ENCODE data around the gene POC1A. TPM values are rescaled to one million over a fixed set of nuclear protein-coding genes. Genes with fewer than 3 reads are reported as not detected.

The POC1A gene
- total RNA-seq, 1 donor from 2014 or later = 2.4 TPM

- Mint-ChIP-seq H3K9me3 (peaks cover 3% of the 10 kb centered on the region), H3K4me3 (no peak overlapping the region), H3K27ac (no peak overlapping the region), H3K4me1 (no peaks in the 10 kb centered on the region), H3K36me3 (ENCODE audit: low read depth) (peaks cover 2% of the 10 kb centered on the region), H3K27me3 (no peaks in the 10 kb centered on the region)
- CTCF ChIA-PET = no interaction called here
- TF ChIP-seq CTCF (IDR thresholded peaks at IDR 0.05) = no peak
- ATAC-seq (ENCODE audit: low read depth) (no peak), DNase-seq (no peak)
- intact Hi-C loops (cut with micrococcal nuclease) = no loop called here
- POLR2A ChIA-PET = no interaction called here
Measured at GRCh38 chr3:52102934-52103333, 51.3 kb downstream of the POC1A start.

DNA sequence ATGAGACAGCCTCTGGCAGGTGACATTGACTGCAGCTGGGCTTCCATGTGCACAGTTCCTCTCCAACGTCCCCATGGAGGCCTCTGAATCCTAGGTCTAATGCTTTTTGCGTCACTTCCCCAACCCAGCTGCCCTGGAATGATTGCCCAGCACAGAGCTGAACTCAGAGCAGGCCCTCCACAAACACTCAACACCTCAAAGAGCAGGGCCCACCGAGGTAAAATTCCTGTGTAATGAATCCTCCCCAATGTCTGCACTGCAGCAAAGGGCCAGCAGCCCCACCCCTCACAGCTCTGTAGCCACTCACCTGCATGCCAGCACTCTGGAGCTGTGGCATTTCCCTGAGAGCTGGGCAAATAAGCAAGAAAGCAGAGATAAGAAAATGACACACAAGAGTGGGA is 55.2 kb downstream of the POC1A start:
- H3K4me3 Mint-ChIP-seq = no peak overlapping the region
- H3K27me3 Mint-ChIP-seq = no peaks in the 10 kb centered on the region
- intact Hi-C loops (cut with micrococcal nuclease) = no loop called here
- ChIA-PET POLR2A (no interaction called here), CTCF (no interaction called here)
- no peak overlapping the region for H3K27ac Mint-ChIP-seq
- H3K9me3 Mint-ChIP-seq = peaks cover 3% of the 10 kb centered on the region
- no peaks in the 10 kb centered on the region for H3K4me1 Mint-ChIP-seq
- no peak for ATAC-seq (ENCODE audit: low read depth)
- no peak for TF ChIP-seq CTCF (IDR thresholded peaks at IDR 0.05)
- DNase-seq = no peak
- H3K36me3 Mint-ChIP-seq (ENCODE audit: low read depth) = peaks cover 2% of the 10 kb centered on the region

- Mint-ChIP-seq H3K36me3 (ENCODE audit: low read depth) (peaks cover 2% of the 10 kb centered on the region), H3K27ac (no peak overlapping the region), H3K27me3 (no peaks in the 10 kb centered on the region), H3K4me3 (no peak overlapping the region), H3K4me1 (no peaks in the 10 kb centered on the region), H3K9me3 (peaks cover 3% of the 10 kb centered on the region)
- ATAC-seq (ENCODE audit: low read depth) (no peak), DNase-seq (no peak)
- TF ChIP-seq CTCF (IDR thresholded peaks at IDR 0.05) = no peak
- intact Hi-C loops (cut with micrococcal nuclease) = no loop called here
- CTCF ChIA-PET = no interaction called here
- POLR2A ChIA-PET = no interaction called here
Measured at GRCh38 chr3:52097851-52098507, 56.2 kb downstream of the POC1A start.

DNA sequence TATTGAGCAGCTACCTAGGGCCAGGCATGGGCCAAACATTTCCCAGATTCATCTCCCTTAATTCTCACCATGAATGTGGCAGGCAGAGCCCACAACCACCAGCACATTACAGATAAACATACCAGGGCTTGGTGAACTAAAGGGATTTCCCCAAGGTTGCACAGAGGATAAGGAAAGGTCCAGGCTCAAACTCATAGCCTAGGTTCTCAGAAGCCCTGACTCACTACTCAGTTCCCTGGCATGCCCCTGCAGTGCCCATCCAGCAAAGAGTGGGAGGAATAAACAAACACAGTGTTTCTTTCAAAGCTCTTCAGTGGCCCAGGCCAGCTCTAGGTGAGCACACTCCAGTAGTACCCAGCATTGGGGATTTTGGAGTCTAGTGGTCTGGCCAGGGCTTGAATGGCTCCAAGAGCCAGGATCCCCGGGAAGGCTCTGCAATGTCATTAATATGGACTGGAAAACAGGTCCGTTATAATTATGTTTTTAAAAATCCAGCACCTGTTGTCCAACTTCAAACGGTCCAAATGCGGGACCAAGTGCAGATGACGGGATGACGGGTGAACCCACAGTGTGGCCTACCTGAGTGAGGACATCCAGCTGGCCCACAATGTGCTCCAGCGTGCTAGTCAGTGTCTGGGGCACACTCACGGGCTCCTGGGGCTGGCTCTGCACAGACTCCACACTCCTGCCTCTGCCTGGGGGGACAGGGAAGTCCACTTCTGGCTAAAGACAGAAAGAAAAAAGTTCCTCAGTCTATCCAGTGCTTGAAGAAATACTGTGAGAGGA is 58.0 kb downstream of the POC1A start:
- Mint-ChIP-seq H3K4me1 (no peaks in the 10 kb centered on the region), H3K27me3 (no peaks in the 10 kb centered on the region), H3K9me3 (no peaks in the 10 kb centered on the region), H3K36me3 (ENCODE audit: low read depth) (peaks cover 2% of the 10 kb centered on the region), H3K27ac (no peak overlapping the region), H3K4me3 (no peak overlapping the region)
- DNase-seq = no peak
- POLR2A ChIA-PET = no interaction called here
- TF ChIP-seq CTCF (IDR thresholded peaks at IDR 0.05) = no peak
- intact Hi-C loops (cut with micrococcal nuclease) = no loop called here
- CTCF ChIA-PET = no interaction called here
- no peak for ATAC-seq (ENCODE audit: low read depth)

DNA sequence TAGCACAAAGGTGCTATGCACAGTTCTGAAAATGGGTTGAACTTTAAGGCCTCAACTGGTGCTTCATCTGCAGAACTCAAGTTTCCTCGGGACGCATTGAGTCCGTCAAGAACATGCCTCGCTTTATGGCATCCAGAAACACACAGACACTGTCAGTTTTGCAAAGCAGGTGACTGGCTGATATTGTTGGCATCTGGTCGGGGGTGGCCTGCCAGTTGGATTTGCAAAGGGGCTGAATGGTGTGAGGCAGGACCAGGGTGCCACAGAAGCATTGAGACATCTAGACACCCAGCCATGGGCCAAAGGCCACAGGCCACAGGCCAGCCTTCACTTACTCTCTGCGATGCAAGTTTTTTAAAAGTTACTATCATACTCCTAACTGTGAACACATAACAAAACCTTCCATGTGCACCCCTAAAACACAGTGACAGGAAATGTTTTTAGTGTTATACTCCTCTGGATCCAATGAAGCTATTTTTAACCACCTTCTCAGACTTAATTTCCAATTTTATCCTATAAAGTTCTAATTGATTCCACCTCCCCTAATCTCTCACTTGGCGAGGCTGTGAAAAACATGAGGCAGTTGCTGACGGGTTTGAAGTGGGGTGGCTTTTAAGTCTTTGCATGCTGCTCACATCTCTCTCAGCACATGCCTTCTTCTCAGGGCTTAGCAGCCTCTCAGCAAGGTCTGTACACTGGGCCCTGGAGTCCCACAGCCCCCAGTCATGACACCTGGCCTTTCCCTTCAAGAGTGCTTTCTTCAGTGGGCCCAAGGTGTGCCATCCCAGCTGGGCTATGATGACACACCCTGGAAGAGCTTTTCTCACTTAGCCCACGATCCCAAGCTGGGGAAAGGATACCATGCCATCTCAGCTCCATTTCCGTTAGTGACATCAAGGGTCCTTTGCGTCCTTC is 59.4 kb downstream of the POC1A start:
- DNase-seq = no peak
- no peaks in the 10 kb centered on the region for H3K9me3 Mint-ChIP-seq
- CTCF ChIA-PET = no interaction called here
- no peak overlapping the region for H3K4me3 Mint-ChIP-seq
- H3K36me3 Mint-ChIP-seq (ENCODE audit: low read depth) = no peaks in the 10 kb centered on the region
- no peak for ATAC-seq (ENCODE audit: low read depth)
- no peak for TF ChIP-seq CTCF (IDR thresholded peaks at IDR 0.05)
- no peaks in the 10 kb centered on the region for H3K4me1 Mint-ChIP-seq
- no peaks in the 10 kb centered on the region for H3K27me3 Mint-ChIP-seq
- intact Hi-C loops (cut with micrococcal nuclease) = no loop called here
- H3K27ac Mint-ChIP-seq = no peak overlapping the region
- POLR2A ChIA-PET = no interaction called here

Measured in activated B cell treated with CpG ODN at 0.5 μM for 24 hours (primary cell).